ENCODE measurements around the gene TSKS. TPM values are rescaled to one million over a fixed set of nuclear protein-coding genes. Genes with fewer than 3 reads are reported as not detected.

TSKS gene
- total RNA-seq, 1 experiment from 2014 or later, result 0.28 TPM

DNA sequence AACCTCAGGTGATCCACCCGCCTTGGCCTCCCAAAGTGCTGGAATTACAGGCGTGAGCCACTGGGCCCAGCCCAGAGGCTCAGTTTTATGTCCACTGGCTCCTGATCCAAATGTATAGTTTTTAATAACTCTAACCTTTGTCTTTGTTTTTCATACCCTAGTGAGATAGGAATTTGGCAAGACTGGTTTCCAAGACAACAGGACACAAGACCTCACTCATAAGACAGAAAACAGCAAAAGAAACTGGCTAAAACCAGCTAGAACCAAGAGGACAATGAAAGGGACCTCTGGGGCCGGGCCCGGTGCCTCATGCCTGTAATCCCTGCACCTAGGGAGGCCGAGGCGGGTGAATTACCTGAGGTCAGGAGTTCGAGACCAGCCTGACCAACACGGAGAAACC is 44.6 kb downstream of the TSKS start:
- peaks cover 6 to 12% (median 8%) of the 10 kb centered on the region in 3 experiments; a peak in 6 of 7 replicates for H3K36me3 Mint-ChIP-seq (ENCODE audit: insufficient read depth in 1 of 3, low read depth in 3 of 3)
- no peaks in the 10 kb centered on the region for H3K27me3 ChIP-seq (ENCODE audit: insufficient read depth, low read length)
- H2BK20ac ChIP-seq (ENCODE audit: low read depth, low read length, poor library complexity, severe bottlenecking), result no peak overlapping the region
- H3K9ac ChIP-seq (ENCODE audit: extremely low read depth, insufficient read length, low read length), result no peak overlapping the region
- no peak overlapping the region for H3K4me2 ChIP-seq (ENCODE audit: insufficient read depth, insufficient read length, low read length)
- no peaks in the 10 kb centered on the region for H3K4me1 ChIP-seq (ENCODE audit: insufficient read depth, low read length)
- no peak overlapping the region for H4K5ac ChIP-seq (ENCODE audit: insufficient read length, low read depth, low read length)
- H2BK120ac ChIP-seq (ENCODE audit: low read depth, low read length, poor library complexity, severe bottlenecking), result no peak overlapping the region
- H2AFZ ChIP-seq (ENCODE audit: low read length), result no peak overlapping the region
- H3K79me2 ChIP-seq (ENCODE audit: insufficient read depth, low read length), result no peaks in the 10 kb centered on the region
- no peak overlapping the region for H3K56ac ChIP-seq (ENCODE audit: insufficient read length, low read depth, low read length)
- H2BK5ac ChIP-seq (ENCODE audit: insufficient read length, low read length), result no peak overlapping the region
- no peak overlapping the region for H3K14ac ChIP-seq (ENCODE audit: insufficient read depth, low read length)
- H3T11ph ChIP-seq (ENCODE audit: low read length), result no peak overlapping the region
- H4K20me1 ChIP-seq (ENCODE audit: control insufficient read depth, insufficient read depth, insufficient read length), result no peaks in the 10 kb centered on the region
- H4K8ac ChIP-seq (replicated peaks; ENCODE audit: insufficient read length, low read depth, low read length), result no peak overlapping the region
- no peak overlapping the region for H2BK12ac ChIP-seq (ENCODE audit: insufficient read length, low read depth, low read length)
- H3K4me1 Mint-ChIP-seq, result peaks cover 6 to 9% of the 10 kb centered on the region in 2 experiments
- H4K91ac ChIP-seq (ENCODE audit: insufficient read length, low read depth, low read length), result no peak overlapping the region
- peaks cover 3% of the 10 kb centered on the region in 2 experiments; a peak in 2 of 5 replicates for H3K9me3 Mint-ChIP-seq
- no peak overlapping the region for H3K23ac ChIP-seq (ENCODE audit: insufficient read length, low read depth, low read length)
- H3K27ac ChIP-seq (ENCODE audit: insufficient read length, low read depth, low read length), result no peak overlapping the region
- no peak for DNase-seq
- no peak overlapping the region for H2AK5ac ChIP-seq (ENCODE audit: insufficient read length, low read length)
- no peaks in the 10 kb centered on the region for H3K23me2 ChIP-seq (ENCODE audit: insufficient read length, low read depth, low read length, poor library complexity, severe bottlenecking)
- no peaks in the 10 kb centered on the region for H3K79me1 ChIP-seq (ENCODE audit: insufficient read depth, low read depth, low read length, poor library complexity, severe bottlenecking)
- H3K27ac Mint-ChIP-seq, result no peak overlapping the region
- no peaks in the 10 kb centered on the region for H3K9me3 ChIP-seq (ENCODE audit: control insufficient read depth, low read depth, low read length)
- no peak overlapping the region for H3K18ac ChIP-seq (ENCODE audit: insufficient read length, low read depth, low read length)
- WGBS (ENCODE audit: extremely low coverage, insufficient read length, low lambda C conversion rate), result no CpG with 5 or more reads among the region's 8 CpGs
- H3K4ac ChIP-seq (ENCODE audit: low read depth, low read length), result no peak overlapping the region
- TF ChIP-seq, protein P1, sequence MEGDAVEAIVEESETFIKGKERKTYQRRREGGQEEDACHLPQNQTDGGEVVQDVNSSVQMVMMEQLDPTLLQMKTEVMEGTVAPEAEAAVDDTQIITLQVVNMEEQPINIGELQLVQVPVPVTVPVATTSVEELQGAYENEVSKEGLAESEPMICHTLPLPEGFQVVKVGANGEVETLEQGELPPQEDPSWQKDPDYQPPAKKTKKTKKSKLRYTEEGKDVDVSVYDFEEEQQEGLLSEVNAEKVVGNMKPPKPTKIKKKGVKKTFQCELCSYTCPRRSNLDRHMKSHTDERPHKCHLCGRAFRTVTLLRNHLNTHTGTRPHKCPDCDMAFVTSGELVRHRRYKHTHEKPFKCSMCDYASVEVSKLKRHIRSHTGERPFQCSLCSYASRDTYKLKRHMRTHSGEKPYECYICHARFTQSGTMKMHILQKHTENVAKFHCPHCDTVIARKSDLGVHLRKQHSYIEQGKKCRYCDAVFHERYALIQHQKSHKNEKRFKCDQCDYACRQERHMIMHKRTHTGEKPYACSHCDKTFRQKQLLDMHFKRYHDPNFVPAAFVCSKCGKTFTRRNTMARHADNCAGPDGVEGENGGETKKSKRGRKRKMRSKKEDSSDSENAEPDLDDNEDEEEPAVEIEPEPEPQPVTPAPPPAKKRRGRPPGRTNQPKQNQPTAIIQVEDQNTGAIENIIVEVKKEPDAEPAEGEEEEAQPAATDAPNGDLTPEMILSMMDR (conservative IDR thresholded peaks at IDR 0.05), result no peak
- H3K27me3 Mint-ChIP-seq (ENCODE audit: low read depth), result peaks cover 2% of the 10 kb centered on the region; the same call in 1 of the 2 replicates
- no peak overlapping the region for H2BK15ac ChIP-seq (ENCODE audit: low read depth, low read length)
- H3K4me3 Mint-ChIP-seq, result no peak overlapping the region; a peak in 2 of 5 replicates

Measured in H9 (cell line).